GM19240 (cell line): Measurements from ENCODE around the gene LYRM4.

Experiments used
- DNase-seq: peaks from one replicate; pipeline ENCODE4 v3.0.0; 2011; ENCODE audit warnings: low spot score; ENCODE audit not compliant: insufficient read length

Gene LYRM4

GRCh38 chr6:5260661-5261544, at the start of gene LYRM4, which contains the start of gene FARS2:
Gene LYRM4, minus strand, starts transcription at chr6:5260950. Its CDS starts 217 bp downstream, at chr6:5260733.
Gene FARS2, plus strand, starts transcription at chr6:5261513.
- DNase-seq: peak; percentile 58

GRCh38 chr6:5308066-5308465, 47.3 kb upstream of the LYRM4 start:
- no peak for DNase-seq

- no peak for DNase-seq
Measured at GRCh38 chr6:5307058-5307457, 46.3 kb upstream of the LYRM4 start.

- no peak for DNase-seq
Measured at GRCh38 chr6:5305968-5306626, 45.3 kb upstream of the LYRM4 start.

- no peak for DNase-seq
Measured at GRCh38 chr6:5303682-5304081, 42.9 kb upstream of the LYRM4 start.

- peak; percentile 55 for DNase-seq
Measured at GRCh38 chr6:5302995-5303622, 42.4 kb upstream of the LYRM4 start.

GRCh38 chr6:5302220-5302946, 41.6 kb upstream of the LYRM4 start:
- DNase-seq: peak; percentile 29

- no peak for DNase-seq
Measured at GRCh38 chr6:5300206-5300764, 39.5 kb upstream of the LYRM4 start.

- DNase-seq: no peak
Measured at GRCh38 chr6:5295623-5296022, 34.9 kb upstream of the LYRM4 start.

- no peak for DNase-seq
Measured at GRCh38 chr6:5294392-5295211, 33.9 kb upstream of the LYRM4 start.

GRCh38 chr6:5293692-5294091, 32.9 kb upstream of the LYRM4 start:
- no peak for DNase-seq

GRCh38 chr6:5292154-5292553, 31.4 kb upstream of the LYRM4 start:
- DNase-seq: no peak

- DNase-seq: no peak
Measured at GRCh38 chr6:5290500-5290899, 29.8 kb upstream of the LYRM4 start.

- DNase-seq: no peak
Measured at GRCh38 chr6:5290097-5290496, 29.3 kb upstream of the LYRM4 start.

- no peak for DNase-seq
Measured at GRCh38 chr6:5287966-5288297, 27.2 kb upstream of the LYRM4 start.

GRCh38 chr6:5287205-5287965, 26.6 kb upstream of the LYRM4 start:
- DNase-seq: no peak

- DNase-seq: no peak
Measured at GRCh38 chr6:5286780-5287179, 26.0 kb upstream of the LYRM4 start.

- DNase-seq: no peak
Measured at GRCh38 chr6:5285526-5285925, 24.8 kb upstream of the LYRM4 start.

GRCh38 chr6:5285081-5285480, 24.3 kb upstream of the LYRM4 start:
- DNase-seq: no peak

GRCh38 chr6:5282191-5282623, 21.5 kb upstream of the LYRM4 start:
- DNase-seq: no peak
